Smooth muscle cell (in vitro differentiated cells): ENCODE data around the gene AK1. TPM values are rescaled to one million over a fixed set of nuclear protein-coding genes. Genes with fewer than 3 reads are reported as not detected.

Experiments used
- DNase-seq: peaks from one replicate; lab custom pipeline; 2025; ENCODE audit not compliant: unreplicated experiment; lab: John Stamatoyannopoulos, UW
- H2AFZ ChIP-seq: fragments of 200-600 bp; sonication (generic); 2 replicates; pipeline ENCODE4 v1.6.0; 2016; ENCODE audit warnings: antibody characterized with exemption, low read depth, mild to moderate bottlenecking
- H3F3A ChIP-seq: fragments of 200-600 bp; sonication (generic); 2 replicates; pipeline ENCODE4 v1.6.0; 2017; ENCODE audit warnings: antibody characterized with exemption, low read depth
- H3K27ac ChIP-seq: fragments of 200-600 bp; sonication (generic); 2 replicates; pipeline ENCODE4 v1.5.1; 2016; ENCODE audit warnings: low read depth, mild to moderate bottlenecking
- H3K27me3 ChIP-seq: fragments of 200-600 bp; sonication (generic); 2 replicates; pipeline ENCODE4 v1.6.1; 2016; ENCODE audit warnings: low read depth, mild to moderate bottlenecking
- H3K36me3 ChIP-seq: fragments of 200-600 bp; sonication (generic); 2 replicates; pipeline ENCODE4 v1.5.1; 2016; ENCODE audit warnings: low read depth
- H3K4me1 ChIP-seq: fragments of 200-600 bp; sonication (generic); 2 replicates; pipeline ENCODE4 v1.5.1; 2016; ENCODE audit warnings: low read depth
- H3K4me2 ChIP-seq: fragments of 200-600 bp; sonication (generic); 2 replicates; pipeline ENCODE4 v1.6.0; 2016; ENCODE audit warnings: mild to moderate bottlenecking
- H3K4me3 ChIP-seq: fragments of 200-600 bp; sonication (generic); 2 replicates; pipeline ENCODE4 v1.5.1; 2016; ENCODE audit warnings: mild to moderate bottlenecking
- H3K79me2 ChIP-seq: fragments of 200-600 bp; sonication (generic); 2 replicates; pipeline ENCODE4 v1.6.0; 2016; ENCODE audit warnings: low read depth, mild to moderate bottlenecking
- H3K9ac ChIP-seq: fragments of 200-600 bp; sonication (generic); 2 replicates; pipeline ENCODE4 v1.6.0; 2016; ENCODE audit warnings: low read depth
- H3K9me3 ChIP-seq: fragments of 200-600 bp; sonication (generic); replicated peaks from 2 replicates; pipeline ENCODE4 v1.5.1; 2016; ENCODE audit warnings: low read depth
- H4K20me1 ChIP-seq: fragments of 200-600 bp; sonication (generic); 2 replicates; pipeline ENCODE4 v1.6.0; 2016; ENCODE audit warnings: low read depth
- CTCF ChIP-seq: fragments of 200-600 bp; sonication (generic); IDR thresholded peaks from 2 replicates; pipeline ENCODE4 v1.5.1; 2017; ENCODE audit warnings: borderline replicate concordance, mild to moderate bottlenecking, antibody characterized with exemption; ENCODE audit not compliant: insufficient read depth, poor library complexity, severe bottlenecking
- WGBS: methylation state at CpG from one replicate; pipeline ENCODE4 v1.1.7; 2016; ENCODE audit warnings: low lambda C conversion rate; 5-methylcytosine and 5-hydroxymethylcytosine counted together
- polyA plus RNA-seq: library from polyadenylated mRNA; unstranded; fragments of >200 nt; fragmentation: Nextera tagmentation; extraction: Ambion mirVana; gene quantifications from 2 replicates; pipeline ENCODE4 v1.2.1, GENCODE V29; 2016
- total RNA-seq: library from RNA; depleted of rRNA; stranded (reverse); fragments of >200 nt; gene quantifications from 2 replicates; pipeline ENCODE4 v1.2.3, GENCODE V29; 2014

The AK1 gene
- total and polyA plus RNA-seq, 2 experiments from 2014 or later = 52.4 to 97.8 TPM

- peak; percentile 27 for DNase-seq
- H3K79me2 ChIP-seq = no peaks in the 10 kb centered on the region
- H3K4me1 ChIP-seq = peaks cover 23% of the 10 kb centered on the region
- 9% methylated on average over 21 of the region's 89 CpGs for WGBS
- no peak for TF ChIP-seq CTCF
- no peaks in the 10 kb centered on the region for H3K27me3 ChIP-seq
- H3K4me2 ChIP-seq = peak within 1 kb of the TSS; percentile 91
- no peaks in the 10 kb centered on the region for H3K9me3 ChIP-seq
- peak within 1 kb of the TSS; percentile 87 for H3K9ac ChIP-seq
- H4K20me1 ChIP-seq = peaks cover 25% of the 10 kb centered on the region
- peak within 1 kb of the TSS; percentile 68 for H3K4me3 ChIP-seq
- peaks cover 7% of the 10 kb centered on the region for H3K36me3 ChIP-seq
- H2AFZ ChIP-seq = peak within 1 kb of the TSS; percentile 82
- peaks cover 5% of the 10 kb centered on the region for H3F3A ChIP-seq
- peak within 1 kb of the TSS; percentile 36 for H3K27ac ChIP-seq
Measured at GRCh38 chr9:127899128-127899943, 21.9 kb upstream of the AK1 start, which contains the start of gene ST6GALNAC6. ST6GALNAC6 (minus strand) TSS chr9:127899603; CDS start chr9:127897981, 1,622 bp downstream.

GRCh38 chr9:127898433-127899127 is 21.1 kb upstream of the AK1 start:
- Histone ChIP-seq H3K4me3 (peak overlapping the region; percentile 68), H3K79me2 (no peaks in the 10 kb centered on the region), H3F3A (peaks cover 5% of the 10 kb centered on the region), H3K36me3 (peaks cover 14% of the 10 kb centered on the region), H3K4me1 (peaks cover 21% of the 10 kb centered on the region), H3K27ac (peak overlapping the region; percentile 36), H4K20me1 (peaks cover 25% of the 10 kb centered on the region), H2AFZ (peak overlapping the region; percentile 82), H3K9ac (peak overlapping the region; percentile 87), H3K27me3 (no peaks in the 10 kb centered on the region), H3K4me2 (peak overlapping the region; percentile 91), H3K9me3 (no peaks in the 10 kb centered on the region)
- WGBS = 16% methylated on average over 25 of the region's 32 CpGs
- DNase-seq = peak; percentile 64
- no peak for TF ChIP-seq CTCF

DNA sequence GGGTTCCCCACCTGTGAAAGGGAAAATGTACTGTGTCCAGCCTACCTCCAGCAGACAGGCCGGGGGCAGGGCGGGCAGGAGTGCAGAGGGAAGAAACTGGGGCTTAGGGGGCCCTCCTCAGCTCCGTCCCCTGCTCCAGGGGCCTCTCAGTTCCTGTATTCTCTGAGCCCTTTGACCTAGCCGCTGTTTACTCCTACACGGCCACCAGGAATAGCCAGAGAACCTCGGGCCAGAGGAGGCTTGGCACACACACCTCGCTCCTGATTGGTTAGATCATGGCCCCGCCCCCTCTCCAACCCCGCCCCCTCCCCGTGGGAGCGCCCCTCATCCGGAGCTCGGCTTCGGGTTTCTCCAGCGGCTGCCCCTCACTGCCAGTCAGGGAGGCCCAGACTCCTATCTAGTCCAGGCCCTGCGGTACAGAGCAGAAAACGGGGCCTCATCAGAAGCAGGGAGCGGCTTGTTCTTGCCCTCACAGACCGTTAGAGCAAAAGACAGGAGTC is 19.8 kb upstream of the AK1 start:
- Histone ChIP-seq H3K36me3 (peaks cover 17% of the 10 kb centered on the region), H4K20me1 (peaks cover 25% of the 10 kb centered on the region), H3K27me3 (no peaks in the 10 kb centered on the region), H3F3A (peaks cover 5% of the 10 kb centered on the region), H3K9me3 (no peaks in the 10 kb centered on the region), H3K4me2 (peak overlapping the region; percentile 63), H3K27ac (peak overlapping the region; percentile 19), H3K4me1 (peaks cover 16% of the 10 kb centered on the region), H3K9ac (no peak overlapping the region), H2AFZ (no peak overlapping the region), H3K4me3 (no peak overlapping the region), H3K79me2 (no peaks in the 10 kb centered on the region)
- DNase-seq = peak; percentile 68
- 20% methylated on average over 16 of the region's 19 CpGs for WGBS
- TF ChIP-seq CTCF = no peak
